HG02759 (cell line): ENCODE data around the gene RBPMS2.
"Not testable (repeated sequence)": the region's sequence is repeated elsewhere in the genome, so short reads cannot be mapped to it uniquely, and the experiment has no call there.

Source experiments
- ATAC-seq: cut with Tn5 transposase; IDR thresholded peaks from one replicate; pipeline ENCODE4 v1.9.1; 2021; ENCODE audit warnings: mild to moderate bottlenecking, moderate library complexity; ENCODE audit not compliant: unreplicated experiment

Gene RBPMS2

GRCh38 chr15:64775551-64776401, at the start of gene RBPMS2:
RBPMS2 (minus strand) TSS chr15:64775589; CDS start chr15:64775319, 270 bp downstream.
- peak; percentile 71 for ATAC-seq

GRCh38 chr15:64824929-64825430, 49.6 kb upstream of the RBPMS2 start:
- no peak for ATAC-seq

- ATAC-seq: no peak
These were observed 41.1 kb upstream of the RBPMS2 start for GRCh38 chr15:64816452-64816851.

GRCh38 chr15:64814965-64815364, 39.6 kb upstream of the RBPMS2 start:
- not testable (repeated sequence) for ATAC-seq

GRCh38 chr15:64814283-64814682, 38.9 kb upstream of the RBPMS2 start:
- ATAC-seq: not testable (repeated sequence)

GRCh38 chr15:64813075-64813474, 37.7 kb upstream of the RBPMS2 start:
- ATAC-seq: peak; percentile 58

- no peak for ATAC-seq
These were observed 35.3 kb upstream of the RBPMS2 start for GRCh38 chr15:64810497-64811326.

- no peak for ATAC-seq
These were observed 34.5 kb upstream of the RBPMS2 start for GRCh38 chr15:64809649-64810496.

- no peak for ATAC-seq
These were observed 33.5 kb upstream of the RBPMS2 start for GRCh38 chr15:64808785-64809453.

GRCh38 chr15:64807751-64808222, 32.4 kb upstream of the RBPMS2 start:
- no peak for ATAC-seq

GRCh38 chr15:64807051-64807749, 31.8 kb upstream of the RBPMS2 start:
- ATAC-seq: no peak

- no peak for ATAC-seq
These were observed 31.1 kb upstream of the RBPMS2 start for GRCh38 chr15:64806509-64806908.

- no peak for ATAC-seq
These were observed 29.2 kb upstream of the RBPMS2 start for GRCh38 chr15:64804619-64805018.

- no peak for ATAC-seq
These were observed 28.1 kb upstream of the RBPMS2 start for GRCh38 chr15:64803526-64803925.

GRCh38 chr15:64800476-64800875, 25.1 kb upstream of the RBPMS2 start:
- no peak for ATAC-seq

- not testable (repeated sequence) for ATAC-seq
These were observed 23.5 kb upstream of the RBPMS2 start for GRCh38 chr15:64798905-64799304.

GRCh38 chr15:64795921-64796320, 20.5 kb upstream of the RBPMS2 start:
- ATAC-seq: not testable (repeated sequence)

- ATAC-seq: not testable (repeated sequence)
These were observed 19.9 kb upstream of the RBPMS2 start for GRCh38 chr15:64795299-64795698.

- no peak for ATAC-seq
These were observed 16.9 kb upstream of the RBPMS2 start for GRCh38 chr15:64792282-64792681.
